HG02571 (cell line): ENCODE measurements around the gene CRHR2.

Source experiments
- ATAC-seq: cut with Tn5 transposase; IDR thresholded peaks from one replicate; pipeline ENCODE4 v1.9.1; 2021; ENCODE audit warnings: mild to moderate bottlenecking, moderate library complexity; ENCODE audit not compliant: unreplicated experiment

The CRHR2 gene

GRCh38 chr7:30683306-30683705, 1.1 kb upstream of the CRHR2 start:
- ATAC-seq, result no peak

- ATAC-seq, result no peak
Measured at GRCh38 chr7:30681815-30682211, 443 bp downstream of the CRHR2 start.

- ATAC-seq, result no peak
Measured at GRCh38 chr7:30681331-30681797, 892 bp downstream of the CRHR2 start.

- ATAC-seq, result no peak
Measured at GRCh38 chr7:30679664-30680063, 2.6 kb downstream of the CRHR2 start.

GRCh38 chr7:30678805-30679204, 3.5 kb downstream of the CRHR2 start:
- no peak for ATAC-seq

- no peak for ATAC-seq
Measured at GRCh38 chr7:30674876-30675275, 7.4 kb downstream of the CRHR2 start.

DNA sequence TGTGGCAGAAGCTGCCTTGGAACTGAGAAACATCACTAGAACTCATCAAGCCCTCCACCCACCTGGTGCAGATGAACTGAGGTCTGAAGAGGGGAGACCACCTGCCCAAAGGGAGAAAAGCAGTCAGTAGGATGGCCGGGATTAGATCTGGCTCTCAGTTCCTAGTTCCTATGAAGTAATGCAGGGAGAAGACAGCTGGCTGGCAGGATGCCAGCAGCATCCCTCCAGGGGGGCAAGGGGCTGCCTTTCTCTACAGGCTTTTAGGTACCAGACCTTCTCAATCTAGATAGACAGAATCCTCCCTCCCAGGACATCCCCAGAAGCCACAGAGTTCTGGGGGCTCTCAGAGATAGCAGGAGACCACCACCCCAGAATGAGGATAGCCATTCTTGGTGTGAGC, 7.8 kb downstream of the CRHR2 start:
- no peak for ATAC-seq

DNA sequence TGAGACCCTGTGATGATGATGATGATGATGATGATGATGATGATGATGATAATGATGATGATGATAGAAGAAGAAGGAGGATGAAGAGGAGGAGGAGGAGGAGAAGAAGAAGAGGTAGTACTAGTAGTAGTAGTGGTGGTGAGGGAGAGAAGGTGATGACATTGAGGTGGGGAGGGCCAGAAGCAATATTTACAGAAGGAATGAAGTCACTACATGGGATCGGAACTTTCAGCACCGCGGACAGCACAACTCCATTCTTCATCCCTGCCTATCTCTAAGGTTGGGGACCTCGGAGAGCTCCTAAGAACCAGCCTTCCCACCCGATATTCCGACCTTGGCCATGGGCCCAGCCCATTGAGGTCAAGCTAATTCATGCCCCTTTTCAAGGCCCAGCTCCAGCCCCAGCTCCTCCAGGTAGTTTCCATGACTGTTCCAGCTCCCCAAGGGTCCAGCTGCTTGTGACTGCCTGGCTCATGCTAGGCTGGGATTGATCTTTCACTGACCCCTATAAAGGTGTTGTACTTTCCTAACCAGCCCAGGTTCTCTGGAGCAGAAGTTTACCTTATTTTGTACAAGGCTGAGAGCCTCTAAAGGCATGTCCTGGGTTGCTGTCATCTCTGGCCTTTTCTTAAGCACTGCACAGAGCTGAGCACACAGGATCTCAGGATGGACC, 10.3 kb downstream of the CRHR2 start:
- no peak for ATAC-seq

GRCh38 chr7:30668102-30668501, 14.2 kb downstream of the CRHR2 start:
- ATAC-seq, result no peak

- ATAC-seq, result no peak
Measured at GRCh38 chr7:30667172-30667571, 15.1 kb downstream of the CRHR2 start.

DNA sequence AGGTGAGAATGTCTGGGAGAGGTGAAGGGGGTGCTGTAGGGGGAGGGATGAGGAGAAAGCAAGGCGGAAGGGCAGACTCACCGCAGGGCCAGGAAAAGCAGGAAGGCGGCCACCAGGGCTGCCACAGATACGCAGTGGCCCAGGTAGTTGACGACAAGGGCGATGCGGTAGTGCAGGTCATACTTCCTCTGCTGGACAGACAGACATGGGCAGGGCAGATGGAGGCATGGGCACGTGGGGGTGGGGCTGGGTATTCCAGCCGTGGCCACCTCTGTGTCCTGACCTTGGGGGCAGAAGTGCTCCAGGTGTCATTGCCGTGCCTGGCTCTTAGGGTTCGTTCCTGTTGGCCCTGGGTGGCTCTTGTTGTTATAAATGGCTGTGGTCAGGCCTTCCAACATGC, 16.8 kb downstream of the CRHR2 start:
- no peak for ATAC-seq

- no peak for ATAC-seq
Measured at GRCh38 chr7:30665043-30665442, 17.2 kb downstream of the CRHR2 start.

DNA sequence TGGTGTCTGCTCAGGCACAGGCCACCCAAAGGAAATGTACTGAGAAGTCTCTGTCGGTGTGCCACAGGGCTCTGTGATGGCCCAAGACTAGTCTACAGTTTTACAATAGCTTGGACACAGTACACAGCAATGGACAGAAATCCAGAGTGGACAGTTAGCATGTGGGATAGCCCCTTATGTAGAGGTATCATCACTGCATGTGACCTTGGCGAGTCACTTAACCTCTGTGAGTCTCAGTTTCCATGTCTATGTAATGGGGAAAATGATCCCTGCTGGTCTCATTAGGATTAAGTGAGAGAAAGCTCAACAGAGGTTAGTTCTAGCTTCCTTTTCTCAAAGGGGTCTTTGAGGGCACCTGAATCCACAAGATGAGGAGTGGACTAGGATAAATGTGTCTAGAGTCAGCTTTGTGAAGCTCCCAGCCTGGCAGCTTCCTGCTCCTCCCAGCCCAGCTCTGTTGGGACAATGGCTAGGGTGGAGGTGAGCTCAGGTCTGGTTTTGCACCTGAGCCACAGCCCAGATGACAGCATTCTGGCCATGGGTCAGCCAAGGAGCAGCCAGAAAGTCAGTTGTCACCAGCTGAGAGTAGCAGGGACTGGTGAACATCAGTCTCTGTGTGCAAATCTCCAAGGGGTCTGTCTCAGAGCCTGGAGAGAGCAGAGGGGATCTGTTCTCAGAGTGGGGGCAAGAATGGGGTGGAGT, 17.9 kb downstream of the CRHR2 start:
- ATAC-seq, result no peak

- no peak for ATAC-seq
Measured at GRCh38 chr7:30663414-30663813, 18.8 kb downstream of the CRHR2 start.

GRCh38 chr7:30662431-30662939, 19.8 kb downstream of the CRHR2 start:
- ATAC-seq, result no peak

DNA sequence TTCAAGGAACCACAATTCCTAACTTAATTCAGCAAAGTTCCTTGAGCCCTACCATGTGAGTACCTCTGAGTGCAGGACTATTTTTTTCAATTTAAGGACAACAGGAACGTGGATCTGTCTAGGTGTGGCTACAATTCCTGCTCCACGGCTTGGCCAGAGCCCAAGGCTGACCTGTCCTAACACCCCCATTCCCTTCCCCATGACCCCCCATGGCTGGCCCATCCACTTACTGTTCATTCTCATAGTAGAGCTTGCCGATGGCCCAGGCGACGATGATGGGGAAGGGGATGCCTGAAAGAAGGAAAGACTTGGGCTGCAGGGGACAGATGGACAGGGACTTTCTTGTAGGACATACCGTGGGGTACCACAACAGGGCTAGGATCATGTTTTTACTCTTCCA, 20.3 kb downstream of the CRHR2 start:
- ATAC-seq, result no peak

GRCh38 chr7:30660331-30661255, 21.7 kb downstream of the CRHR2 start:
- no peak for ATAC-seq

GRCh38 chr7:30659312-30659711, 22.9 kb downstream of the CRHR2 start:
- ATAC-seq, result no peak

DNA sequence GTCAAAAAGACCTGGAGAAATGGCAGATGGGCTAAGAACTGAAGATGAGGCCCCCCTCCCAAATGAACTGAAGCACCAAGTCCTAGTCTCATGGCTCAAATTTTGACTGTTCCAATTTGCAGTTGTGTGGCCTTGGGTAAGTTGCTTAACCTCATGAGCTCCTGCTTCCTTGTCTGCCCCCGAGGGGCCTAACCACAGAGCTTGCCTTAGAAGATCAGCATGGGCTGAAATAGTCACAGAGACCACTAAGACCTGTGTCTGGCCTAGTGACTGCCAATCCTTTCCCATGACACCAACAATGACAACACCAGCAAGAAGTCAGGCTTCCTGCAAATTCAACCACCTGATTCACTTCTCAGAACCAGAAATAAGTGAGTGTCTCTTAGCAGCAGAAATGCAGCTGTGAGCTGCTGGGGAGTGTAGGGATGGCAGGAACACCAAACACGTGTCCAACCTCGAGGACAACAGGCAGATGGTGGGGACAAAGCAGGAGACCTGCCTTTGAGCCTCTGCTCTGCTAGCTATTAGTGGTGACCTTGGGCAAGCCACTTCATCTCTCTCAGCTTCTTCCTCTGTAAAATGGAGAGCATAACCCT, 23.7 kb downstream of the CRHR2 start:
- no peak for ATAC-seq

GRCh38 chr7:30657131-30657530, 25.1 kb downstream of the CRHR2 start:
- no peak for ATAC-seq
